ENCODE results near the gene NPW. TPM values are rescaled to one million over a fixed set of nuclear protein-coding genes. Genes with fewer than 3 reads are reported as not detected.

NPW gene
- total RNA-seq, 1 donor, result not detected

- H3K36me3 ChIP-seq (ENCODE audit: insufficient read depth, low read length), result peaks cover 43% of the 10 kb centered on the region
- H3K4me2 ChIP-seq (ENCODE audit: insufficient read depth, low read length), result no peak overlapping the region
- H3K27me3 ChIP-seq (ENCODE audit: insufficient read depth, low read length), result no peaks in the 10 kb centered on the region
- no peaks in the 10 kb centered on the region for H3K79me2 ChIP-seq (ENCODE audit: insufficient read depth, low read length)
- no peak overlapping the region for H2AFZ ChIP-seq (ENCODE audit: low read length)
- no peak for TF ChIP-seq CTCF (IDR thresholded peaks at IDR 0.05; ENCODE audit: extremely low read depth, low read depth, low read length)
- no peak overlapping the region for H3K4me3 ChIP-seq (ENCODE audit: insufficient read depth, low read length)
- no peaks in the 10 kb centered on the region for H3K4me1 ChIP-seq (ENCODE audit: insufficient read depth, low read length)
- no peak for DNase-seq (ENCODE audit: insufficient read length, low spot score, missing footprints)
- no peaks in the 10 kb centered on the region for H3K9me3 ChIP-seq (ENCODE audit: low read depth, low read length)
- no peak overlapping the region for H3K27ac ChIP-seq (ENCODE audit: low read depth, low read length)
- no peaks in the 10 kb centered on the region for H4K20me1 ChIP-seq (ENCODE audit: insufficient read depth, low read length)
Observed at GRCh38 chr16:2066139-2066538, 46.6 kb downstream of the NPW start.

Small RNAs within 50 kb of the gene (small RNA-seq; reads per million reads assigned to genes)
- gene AC005363.2 (not detected), gene RN7SL219P (not detected)

Other genes with a start within 250 kb of the NPW start
- gene NME3, start 248.2 kb upstream of the NPW start, total RNA-seq, result 49.2 and 55.4 TPM in 2 replicates
- 10.0 and 16.3 TPM in 2 replicates for gene EME2, start 247.0 kb upstream of the NPW start, total RNA-seq
- gene MRPS34, start 246.7 kb upstream of the NPW start, total RNA-seq, result 40.5 and 47.1 TPM in 2 replicates
- gene SPSB3, start 237.2 kb upstream of the NPW start, total RNA-seq, result 33.6 and 42.3 TPM in 2 replicates
- 45.4 and 56.1 TPM in 2 replicates for gene NUBP2, start 236.8 kb upstream of the NPW start, total RNA-seq
- not detected in 2 replicates for gene IGFALS, start 226.1 kb upstream of the NPW start, total RNA-seq
- gene HAGH, start 193.0 kb upstream of the NPW start, total RNA-seq, result 28.9 and 32.9 TPM in 2 replicates
- gene FAHD1, start 192.6 kb upstream of the NPW start, total RNA-seq, result 63.1 and 72.7 TPM in 2 replicates
- gene MEIOB, start 147.6 kb upstream of the NPW start, total RNA-seq, result not detected in 2 replicates
- gene HS3ST6, start 101.4 kb upstream of the NPW start, total RNA-seq, result not detected in 2 replicates
- 16.2 and 18.1 TPM in 2 replicates for gene MSRB1, start 76.6 kb upstream of the NPW start, total RNA-seq
- gene RPL3L, start 65.1 kb upstream of the NPW start, total RNA-seq, result not detected in 2 replicates
- gene NDUFB10, start 60.2 kb upstream of the NPW start, total RNA-seq, result 82.8 and 109 TPM in 2 replicates
- 1,815 and 2,359 TPM in 2 replicates for gene RPS2, start 55.0 kb upstream of the NPW start, total RNA-seq
- 0.36 TPM in 1 of 2 replicates, not detected in the other for gene RNF151, start 52.9 kb upstream of the NPW start, total RNA-seq
- 22.4 and 26.1 TPM in 2 replicates for gene TBL3, start 47.7 kb upstream of the NPW start, total RNA-seq
- under 0.01 and 0.29 TPM in 2 replicates for gene NOXO1, start 38.3 kb upstream of the NPW start, total RNA-seq
- gene GFER, start 35.6 kb upstream of the NPW start, total RNA-seq, result 8.7 and 12.1 TPM in 2 replicates
- gene SYNGR3, start 29.8 kb upstream of the NPW start, total RNA-seq, result under 0.01 and 0.59 TPM in 2 replicates
- 17.7 and 21.0 TPM in 2 replicates for gene ZNF598, start 10.0 kb upstream of the NPW start, total RNA-seq
- gene NHERF2, start 7.1 kb downstream of the NPW start, total RNA-seq, result 26.8 and 33.7 TPM in 2 replicates
- gene NTHL1, start 28.0 kb downstream of the NPW start, total RNA-seq, result 22.8 and 24.8 TPM in 2 replicates
- 73.1 and 78.9 TPM in 2 replicates for gene TSC2, start 28.2 kb downstream of the NPW start, total RNA-seq
- gene PKD1, start 116.1 kb downstream of the NPW start, total RNA-seq, result 139 and 180 TPM in 2 replicates
- 0.36 and 0.59 TPM in 2 replicates for gene RAB26, start 128.8 kb downstream of the NPW start, total RNA-seq
- 49.5 and 56.1 TPM in 2 replicates for gene TRAF7, start 136.0 kb downstream of the NPW start, total RNA-seq
- not detected in 2 replicates for gene CASKIN1, start 176.8 kb downstream of the NPW start, total RNA-seq
- 30.8 and 44.2 TPM in 2 replicates for gene MLST8, start 185.7 kb downstream of the NPW start, total RNA-seq
- 1.5 and 2.5 TPM in 2 replicates for gene BRICD5, start 191.1 kb downstream of the NPW start, total RNA-seq
- gene PGP, start 195.1 kb downstream of the NPW start, total RNA-seq, result 14.1 and 14.4 TPM in 2 replicates
- gene E4F1, start 203.8 kb downstream of the NPW start, total RNA-seq, result 30.9 and 31.5 TPM in 2 replicates
- 0.72 and 0.88 TPM in 2 replicates for gene DNASE1L2, start 216.7 kb downstream of the NPW start, total RNA-seq
- gene ECI1, start 231.8 kb downstream of the NPW start, total RNA-seq, result 42.3 and 44.5 TPM in 2 replicates
- gene RNPS1, start 248.3 kb downstream of the NPW start, total RNA-seq, result 64.2 and 81.1 TPM in 2 replicates